Astrocyte (in vitro differentiated cells and primary cell): Measurements from ENCODE around the gene KCNB1.

Experiments
- EZH2 ChIP-seq: IDR thresholded peaks from 2 replicates; pipeline ENCODE4 v1.6.1; 2012; ENCODE audit warnings: mild to moderate bottlenecking, low read length, inconsistent platforms; ENCODE audit not compliant: insufficient read depth
- TF ChIP-seq, protein P1 (sequence below): IDR thresholded peaks from 2 replicates; pipeline ENCODE4 v1.5.1; 2011; ENCODE audit warnings: low read depth, mild to moderate bottlenecking, inconsistent platforms, low read length, moderate library complexity; ENCODE audit not compliant: insufficient read depth

GRCh38 chr20:49356676-49357075 lies 125.8 kb downstream of the KCNB1 start:
- TF ChIP-seq EZH2: no peak
- TF ChIP-seq, protein P1, sequence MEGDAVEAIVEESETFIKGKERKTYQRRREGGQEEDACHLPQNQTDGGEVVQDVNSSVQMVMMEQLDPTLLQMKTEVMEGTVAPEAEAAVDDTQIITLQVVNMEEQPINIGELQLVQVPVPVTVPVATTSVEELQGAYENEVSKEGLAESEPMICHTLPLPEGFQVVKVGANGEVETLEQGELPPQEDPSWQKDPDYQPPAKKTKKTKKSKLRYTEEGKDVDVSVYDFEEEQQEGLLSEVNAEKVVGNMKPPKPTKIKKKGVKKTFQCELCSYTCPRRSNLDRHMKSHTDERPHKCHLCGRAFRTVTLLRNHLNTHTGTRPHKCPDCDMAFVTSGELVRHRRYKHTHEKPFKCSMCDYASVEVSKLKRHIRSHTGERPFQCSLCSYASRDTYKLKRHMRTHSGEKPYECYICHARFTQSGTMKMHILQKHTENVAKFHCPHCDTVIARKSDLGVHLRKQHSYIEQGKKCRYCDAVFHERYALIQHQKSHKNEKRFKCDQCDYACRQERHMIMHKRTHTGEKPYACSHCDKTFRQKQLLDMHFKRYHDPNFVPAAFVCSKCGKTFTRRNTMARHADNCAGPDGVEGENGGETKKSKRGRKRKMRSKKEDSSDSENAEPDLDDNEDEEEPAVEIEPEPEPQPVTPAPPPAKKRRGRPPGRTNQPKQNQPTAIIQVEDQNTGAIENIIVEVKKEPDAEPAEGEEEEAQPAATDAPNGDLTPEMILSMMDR: no peak
